Liver (tissue), 3 donors: ENCODE data around the gene FBLIM1.

Experiments
- CTCF ChIP-seq: fragments of 150-350 bp; IDR thresholded peaks from 2 replicates; pipeline ENCODE4 v1.5.1; 2017; ENCODE audit warnings: improper control_type of control experiment, low read depth, low read length; ENCODE audit not compliant: missing input control
- RAD21 ChIP-seq, 2 donors: IDR thresholded peaks; 2 replicates each; pipeline ENCODE4 v1.6.1; 2016; ENCODE audit warnings: antibody characterized with exemption in 2 of 2, mild to moderate bottlenecking in 2 of 2
- RXRA ChIP-seq, 2 donors: IDR thresholded peaks; 2 replicates each; pipeline ENCODE4 v1.6.1; 2017 to 2018; ENCODE audit warnings: antibody characterized with exemption in 2 of 2, mild to moderate bottlenecking in 1 of 2
- TF ChIP-seq, protein P1 (sequence below): IDR thresholded peaks from 2 replicates; pipeline ENCODE4 v1.6.1; 2016; ENCODE audit warnings: antibody characterized with exemption
- donor health status: healthy.
- donor health status: healthy.

DNA sequence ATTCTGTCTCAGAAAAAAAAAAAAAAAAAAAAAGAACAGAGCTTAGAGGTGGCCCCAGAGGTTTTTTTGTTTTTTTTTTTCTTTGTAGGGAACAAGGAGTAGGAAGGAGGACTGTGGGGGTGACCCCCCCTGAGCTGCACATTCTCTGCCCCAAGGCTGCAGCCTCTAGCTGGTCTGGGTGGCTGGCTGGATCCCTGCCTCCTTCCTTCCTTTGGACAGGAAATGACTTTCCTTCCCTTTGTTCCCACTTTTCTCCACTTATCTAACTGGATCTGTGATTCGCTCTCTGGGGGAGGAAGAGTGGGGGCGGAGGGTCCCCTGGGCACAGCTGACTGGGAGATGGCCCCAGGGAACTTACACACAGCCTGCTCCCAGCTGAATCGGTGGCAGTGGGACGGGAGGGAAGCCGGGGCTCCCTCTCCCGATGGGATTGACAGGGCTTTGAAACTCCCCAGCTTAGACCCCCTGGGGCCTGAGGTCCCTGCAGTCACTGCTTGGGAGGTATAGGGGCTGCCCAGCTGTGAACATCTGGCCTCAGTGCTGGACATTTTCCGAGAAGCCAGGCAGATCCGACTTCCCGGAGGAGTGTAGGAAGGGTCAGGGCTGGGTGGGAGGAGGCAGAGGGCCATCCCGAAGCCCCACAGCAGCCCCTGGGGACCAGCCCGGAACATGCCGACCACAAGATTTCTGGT, 2.1 kb downstream of the FBLIM1 start:
- TF ChIP-seq CTCF = no peak
- TF ChIP-seq, protein P1, sequence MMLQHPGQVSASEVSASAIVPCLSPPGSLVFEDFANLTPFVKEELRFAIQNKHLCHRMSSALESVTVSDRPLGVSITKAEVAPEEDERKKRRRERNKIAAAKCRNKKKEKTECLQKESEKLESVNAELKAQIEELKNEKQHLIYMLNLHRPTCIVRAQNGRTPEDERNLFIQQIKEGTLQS = no peak
- TF ChIP-seq RAD21 (IDR thresholded peaks at IDR 0.05) = no peak
- TF ChIP-seq RXRA (IDR thresholded peaks at IDR 0.05) = no peak
